ENCODE results near the gene SLC7A11.

The SLC7A11 gene

GRCh38 chr4:138279286-138279685 is 37.1 kb upstream of the SLC7A11 start:
- Histone ChIP-seq H3K36me3 (replicated peaks; ENCODE audit: insufficient read depth, low read length) (no peaks in the 10 kb centered on the region), H3K79me2 (ENCODE audit: low read length) (no peaks in the 10 kb centered on the region), H3K4me2 (ENCODE audit: low read depth, low read length) (no peak overlapping the region), H3K4me3 (ENCODE audit: low read length) (no peak overlapping the region), H3K9ac (ENCODE audit: low read length) (no peak overlapping the region), H3K27me3 (replicated peaks; ENCODE audit: insufficient read depth, low read length) (no peaks in the 10 kb centered on the region), H3K27ac (ENCODE audit: low read length) (no peak overlapping the region), H3F3A (ENCODE audit: insufficient read depth, low read length) (no peaks in the 10 kb centered on the region), H3K4me1 (ENCODE audit: low read length) (no peaks in the 10 kb centered on the region), H2AFZ (ENCODE audit: low read length) (no peak overlapping the region), H3K9me2 (replicated peaks; ENCODE audit: insufficient read depth, low read length) (no peaks in the 10 kb centered on the region), H3K9me3 (replicated peaks; ENCODE audit: insufficient read depth, low read length) (no peaks in the 10 kb centered on the region), H4K20me1 (ENCODE audit: insufficient read depth, low read length) (no peaks in the 10 kb centered on the region)
- DNase-seq: no peak
- no peak for TF ChIP-seq CTCF (IDR thresholded peaks at IDR 0.05; ENCODE audit: low read length)
- no peak for TF ChIP-seq EZH2 (optimal IDR thresholded peaks at IDR 0.05; ENCODE audit: low read depth, low read length)
- no peak for TF ChIP-seq EZH2phosphoT487 (IDR thresholded peaks at IDR 0.05; ENCODE audit: low read length)

- Histone ChIP-seq H3K27me3 (replicated peaks; ENCODE audit: insufficient read depth, low read length) (no peaks in the 10 kb centered on the region), H3K27ac (ENCODE audit: low read length) (no peak overlapping the region), H3K9me3 (replicated peaks; ENCODE audit: insufficient read depth, low read length) (no peaks in the 10 kb centered on the region), H3F3A (ENCODE audit: insufficient read depth, low read length) (no peaks in the 10 kb centered on the region), H3K4me2 (ENCODE audit: low read depth, low read length) (no peak overlapping the region), H4K20me1 (ENCODE audit: insufficient read depth, low read length) (no peaks in the 10 kb centered on the region), H3K79me2 (ENCODE audit: low read length) (no peaks in the 10 kb centered on the region), H3K9me2 (replicated peaks; ENCODE audit: insufficient read depth, low read length) (no peaks in the 10 kb centered on the region), H3K4me1 (ENCODE audit: low read length) (no peaks in the 10 kb centered on the region), H2AFZ (ENCODE audit: low read length) (no peak overlapping the region), H3K36me3 (replicated peaks; ENCODE audit: insufficient read depth, low read length) (no peaks in the 10 kb centered on the region), H3K4me3 (ENCODE audit: low read length) (no peak overlapping the region), H3K9ac (ENCODE audit: low read length) (no peak overlapping the region)
- TF ChIP-seq CTCF (IDR thresholded peaks at IDR 0.05; ENCODE audit: low read length) (no peak), EZH2 (optimal IDR thresholded peaks at IDR 0.05; ENCODE audit: low read depth, low read length) (no peak), EZH2phosphoT487 (IDR thresholded peaks at IDR 0.05; ENCODE audit: low read length) (no peak)
- DNase-seq: no peak
Measured at GRCh38 chr4:138277133-138277532, 35.0 kb upstream of the SLC7A11 start.

- no peaks in the 10 kb centered on the region for H3K4me1 ChIP-seq (ENCODE audit: low read length)
- H3K27ac ChIP-seq (ENCODE audit: low read length): no peak overlapping the region
- no peaks in the 10 kb centered on the region for H4K20me1 ChIP-seq (ENCODE audit: insufficient read depth, low read length)
- H3K79me2 ChIP-seq (ENCODE audit: low read length): no peaks in the 10 kb centered on the region
- TF ChIP-seq CTCF (IDR thresholded peaks at IDR 0.05; ENCODE audit: low read length) (no peak), EZH2 (optimal IDR thresholded peaks at IDR 0.05; ENCODE audit: low read depth, low read length) (no peak), EZH2phosphoT487 (IDR thresholded peaks at IDR 0.05; ENCODE audit: low read length) (no peak)
- H3F3A ChIP-seq (ENCODE audit: insufficient read depth, low read length): no peaks in the 10 kb centered on the region
- H3K4me2 ChIP-seq (ENCODE audit: low read depth, low read length): no peak overlapping the region
- no peaks in the 10 kb centered on the region for H3K9me3 ChIP-seq (replicated peaks; ENCODE audit: insufficient read depth, low read length)
- no peak overlapping the region for H3K9ac ChIP-seq (ENCODE audit: low read length)
- no peaks in the 10 kb centered on the region for H3K9me2 ChIP-seq (replicated peaks; ENCODE audit: insufficient read depth, low read length)
- no peaks in the 10 kb centered on the region for H3K27me3 ChIP-seq (replicated peaks; ENCODE audit: insufficient read depth, low read length)
- H2AFZ ChIP-seq (ENCODE audit: low read length): no peak overlapping the region
- DNase-seq: no peak
- H3K4me3 ChIP-seq (ENCODE audit: low read length): no peak overlapping the region
- H3K36me3 ChIP-seq (replicated peaks; ENCODE audit: insufficient read depth, low read length): no peaks in the 10 kb centered on the region
Measured at GRCh38 chr4:138275963-138276621, 33.9 kb upstream of the SLC7A11 start.

Data from MM.1S (cell line).